Amniotic stem cell (primary cell): Measurements from ENCODE around the gene FAM13C.

Experiments used
- DNase-seq: peaks from one replicate; lab custom pipeline; 2025; lab: John Stamatoyannopoulos, UW

Gene FAM13C

GRCh38 chr10:59361663-59362143, 646 bp downstream of the FAM13C start:
- no peak for DNase-seq

GRCh38 chr10:59360605-59361405, 1.5 kb downstream of the FAM13C start:
- DNase-seq = no peak

GRCh38 chr10:59358576-59358975, 3.8 kb downstream of the FAM13C start:
- no peak for DNase-seq

GRCh38 chr10:59354434-59354833, 7.9 kb downstream of the FAM13C start:
- DNase-seq = no peak

GRCh38 chr10:59350558-59350957, 11.8 kb downstream of the FAM13C start:
- DNase-seq = no peak

- no peak for DNase-seq
Measured at GRCh38 chr10:59346321-59346720, 16.0 kb downstream of the FAM13C start.

- no peak for DNase-seq
Measured at GRCh38 chr10:59342723-59343122, 19.6 kb downstream of the FAM13C start.

GRCh38 chr10:59342000-59342399, 20.3 kb downstream of the FAM13C start:
- DNase-seq = no peak

- no peak for DNase-seq
Measured at GRCh38 chr10:59340285-59340684, 22.1 kb downstream of the FAM13C start.

- DNase-seq = no peak
Measured at GRCh38 chr10:59339351-59339750, 23.0 kb downstream of the FAM13C start.

GRCh38 chr10:59337201-59337652, 25.1 kb downstream of the FAM13C start:
- no peak for DNase-seq

GRCh38 chr10:59336632-59337031, 25.7 kb downstream of the FAM13C start:
- no peak for DNase-seq

GRCh38 chr10:59335497-59335896, 26.9 kb downstream of the FAM13C start:
- no peak for DNase-seq

- DNase-seq = no peak
Measured at GRCh38 chr10:59333701-59334100, 28.6 kb downstream of the FAM13C start.

GRCh38 chr10:59332581-59332980, 29.8 kb downstream of the FAM13C start:
- no peak for DNase-seq

GRCh38 chr10:59331661-59332060, 30.7 kb downstream of the FAM13C start:
- no peak for DNase-seq

- no peak for DNase-seq
Measured at GRCh38 chr10:59325116-59325515, 37.2 kb downstream of the FAM13C start.

GRCh38 chr10:59324597-59324996, 37.8 kb downstream of the FAM13C start:
- DNase-seq = no peak

GRCh38 chr10:59323831-59324401, 38.4 kb downstream of the FAM13C start:
- DNase-seq = no peak

GRCh38 chr10:59323036-59323459, 39.3 kb downstream of the FAM13C start:
- no peak for DNase-seq

- no peak for DNase-seq
Measured at GRCh38 chr10:59322131-59322530, 40.2 kb downstream of the FAM13C start.

- DNase-seq = no peak
Measured at GRCh38 chr10:59320355-59320754, 42.0 kb downstream of the FAM13C start.

GRCh38 chr10:59319854-59320253, 42.5 kb downstream of the FAM13C start:
- no peak for DNase-seq
